SK-N-SH treated with all-trans-retinoic acid at 6 μM for 48 hours (cell line): Measurements from ENCODE around the gene MACROD1.

Source experiments
- ATAC-seq: fragments of 200-7000 bp; cut with Tn5 transposase; 3 replicates; pipeline ENCODE4 v1.9.1; 2020; ENCODE audit warnings: mild to moderate bottlenecking, moderate library complexity
- ARNTL ChIP-seq: fragments of 450-650 bp; formaldehyde crosslinking; IDR thresholded peaks from 2 replicates; pipeline ENCODE4 v1.5.0; 2020; ENCODE audit warnings: low read depth, mild to moderate bottlenecking, moderate library complexity, borderline replicate concordance
- BACH2 ChIP-seq: fragments of 250-450 bp; sonication (Bioruptor Pico); IDR thresholded peaks from 2 replicates; pipeline ENCODE4 v1.9.0; 2021; ENCODE audit warnings: mild to moderate bottlenecking, borderline replicate concordance
- CREB5 ChIP-seq: fragments of 250-450 bp; sonication (Bioruptor Pico); IDR thresholded peaks from 2 replicates; pipeline ENCODE4 v1.5.1; 2020; ENCODE audit warnings: low read depth, mild to moderate bottlenecking, moderate library complexity
- CSDC2 ChIP-seq: fragments of 250-450 bp; sonication (Bioruptor Pico); IDR thresholded peaks from 2 replicates; pipeline ENCODE4 v1.5.0; 2020; ENCODE audit warnings: mild to moderate bottlenecking, moderate library complexity
- ESRRG ChIP-seq: fragments of 250-450 bp; sonication (Bioruptor Pico); IDR thresholded peaks from 2 replicates; pipeline ENCODE4 v1.6.1; 2021; ENCODE audit warnings: mild to moderate bottlenecking
- GLIS3 ChIP-seq: fragments of 250-450 bp; sonication (Bioruptor Pico); IDR thresholded peaks from 2 replicates; pipeline ENCODE4 v1.5.0; 2020; ENCODE audit warnings: mild to moderate bottlenecking, moderate library complexity
- ISL1 ChIP-seq: fragments of 250-450 bp; sonication (Bioruptor Pico); IDR thresholded peaks from 2 replicates; pipeline ENCODE4 v2.1.2; 2022; ENCODE audit warnings: mild to moderate bottlenecking, moderate library complexity
- OSR1 ChIP-seq: fragments of 250-450 bp; sonication (Bioruptor Pico); IDR thresholded peaks from 2 replicates; pipeline ENCODE4 v1.8.0; 2022; ENCODE audit warnings: moderate library complexity, mild to moderate bottlenecking, inconsistent platforms
- PPARA ChIP-seq: fragments of 250-450 bp; sonication (Bioruptor Pico); IDR thresholded peaks from 2 replicates; pipeline ENCODE4 v1.5.0; 2020; ENCODE audit warnings: mild to moderate bottlenecking, borderline replicate concordance
- RARB ChIP-seq: fragments of 250-450 bp; sonication (Bioruptor Pico); IDR thresholded peaks from 2 replicates; pipeline ENCODE4 v1.8.0; 2021; ENCODE audit warnings: mild to moderate bottlenecking, moderate library complexity
- TCF4 ChIP-seq: fragments of 250-450 bp; sonication (Bioruptor Pico); IDR thresholded peaks from 2 replicates; pipeline ENCODE4 v1.8.0; 2021; ENCODE audit warnings: mild to moderate bottlenecking, moderate library complexity, borderline replicate concordance
- TOX ChIP-seq: fragments of 250-450 bp; sonication (Bioruptor Pico); IDR thresholded peaks from 2 replicates; pipeline ENCODE4 v1.8.0; 2021; ENCODE audit warnings: mild to moderate bottlenecking, moderate library complexity, borderline replicate concordance
- ZC3H10 ChIP-seq: fragments of 250-450 bp; sonication (Bioruptor Pico); IDR thresholded peaks from 2 replicates; pipeline ENCODE4 v1.5.1; 2021; ENCODE audit warnings: mild to moderate bottlenecking, moderate library complexity
- ZFP3 ChIP-seq: fragments of 250-450 bp; sonication (Bioruptor Pico); IDR thresholded peaks from 2 replicates; pipeline ENCODE4 v1.5.0; 2020; ENCODE audit warnings: mild to moderate bottlenecking, moderate library complexity
- ZFP30 ChIP-seq: fragments of 450-650 bp; formaldehyde crosslinking; IDR thresholded peaks from 2 replicates; pipeline ENCODE4 v1.5.0; 2022; ENCODE audit warnings: mild to moderate bottlenecking, moderate library complexity
- ZNF70 ChIP-seq: fragments of 450-650 bp; formaldehyde crosslinking; IDR thresholded peaks from 2 replicates; pipeline ENCODE4 v1.5.0; 2020; ENCODE audit warnings: mild to moderate bottlenecking, moderate library complexity
- ZNF8 ChIP-seq: fragments of 450-650 bp; formaldehyde crosslinking; IDR thresholded peaks from 2 replicates; pipeline ENCODE4 v1.5.0; 2020; ENCODE audit warnings: mild to moderate bottlenecking, moderate library complexity
- TF ChIP-seq, protein P1 (sequence below): fragments of 250-450 bp; sonication (Bioruptor Pico); IDR thresholded peaks from 2 replicates; pipeline ENCODE4 v1.5.1; 2021; ENCODE audit warnings: mild to moderate bottlenecking, moderate library complexity
- TF ChIP-seq, protein P2 (sequence below): fragments of 250-450 bp; sonication (Bioruptor Pico); IDR thresholded peaks from 2 replicates; pipeline ENCODE4 v1.5.0; 2020; ENCODE audit warnings: mild to moderate bottlenecking, moderate library complexity
- TF ChIP-seq, protein P3 (sequence below): fragments of 250-450 bp; sonication (Bioruptor Pico); IDR thresholded peaks from 2 replicates; pipeline ENCODE4 v1.8.0; 2020; ENCODE audit warnings: mild to moderate bottlenecking, moderate library complexity, borderline replicate concordance

MACROD1 gene

GRCh38 chr11:64072871-64073270, 93.0 kb downstream of the MACROD1 start:
- ATAC-seq = no peak
- TF ChIP-seq CSDC2 (CRISPR knock-in tag) (no peak), ZNF70 (CRISPR knock-in tag) (no peak)

DNA sequence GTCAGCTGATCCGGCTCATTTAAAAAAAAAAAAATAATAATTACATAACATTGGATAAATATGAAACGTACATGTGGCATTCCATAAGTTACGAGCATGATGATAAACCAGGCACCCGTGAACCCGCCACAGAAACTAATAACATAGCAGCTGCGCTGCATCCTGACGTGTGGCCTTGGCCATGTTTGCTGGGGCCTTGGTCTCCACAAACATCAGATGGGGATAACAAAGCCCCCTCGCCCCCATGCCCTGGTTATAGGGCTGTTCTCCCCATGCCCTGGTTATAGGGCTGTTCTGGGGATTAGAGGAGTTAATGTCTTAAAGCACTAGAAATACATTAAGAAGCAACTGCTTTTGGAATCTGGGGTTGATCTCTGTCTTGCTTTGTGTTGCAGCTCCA, 93.5 kb downstream of the MACROD1 start:
- ATAC-seq = no peak
- no peak for TF ChIP-seq ISL1
- TF ChIP-seq, protein P1, sequence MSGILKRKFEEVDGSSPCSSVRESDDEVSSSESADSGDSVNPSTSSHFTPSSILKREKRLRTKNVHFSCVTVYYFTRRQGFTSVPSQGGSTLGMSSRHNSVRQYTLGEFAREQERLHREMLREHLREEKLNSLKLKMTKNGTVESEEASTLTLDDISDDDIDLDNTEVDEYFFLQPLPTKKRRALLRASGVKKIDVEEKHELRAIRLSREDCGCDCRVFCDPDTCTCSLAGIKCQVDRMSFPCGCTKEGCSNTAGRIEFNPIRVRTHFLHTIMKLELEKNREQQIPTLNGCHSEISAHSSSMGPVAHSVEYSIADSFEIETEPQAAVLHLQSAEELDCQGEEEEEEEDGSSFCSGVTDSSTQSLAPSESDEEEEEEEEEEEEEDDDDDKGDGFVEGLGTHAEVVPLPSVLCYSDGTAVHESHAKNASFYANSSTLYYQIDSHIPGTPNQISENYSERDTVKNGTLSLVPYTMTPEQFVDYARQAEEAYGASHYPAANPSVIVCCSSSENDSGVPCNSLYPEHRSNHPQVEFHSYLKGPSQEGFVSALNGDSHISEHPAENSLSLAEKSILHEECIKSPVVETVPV (CRISPR knock-in tag) = no peak
- TF ChIP-seq ZFP30 (CRISPR knock-in tag) = no peak
- no peak for TF ChIP-seq TOX
- TF ChIP-seq, protein P2, sequence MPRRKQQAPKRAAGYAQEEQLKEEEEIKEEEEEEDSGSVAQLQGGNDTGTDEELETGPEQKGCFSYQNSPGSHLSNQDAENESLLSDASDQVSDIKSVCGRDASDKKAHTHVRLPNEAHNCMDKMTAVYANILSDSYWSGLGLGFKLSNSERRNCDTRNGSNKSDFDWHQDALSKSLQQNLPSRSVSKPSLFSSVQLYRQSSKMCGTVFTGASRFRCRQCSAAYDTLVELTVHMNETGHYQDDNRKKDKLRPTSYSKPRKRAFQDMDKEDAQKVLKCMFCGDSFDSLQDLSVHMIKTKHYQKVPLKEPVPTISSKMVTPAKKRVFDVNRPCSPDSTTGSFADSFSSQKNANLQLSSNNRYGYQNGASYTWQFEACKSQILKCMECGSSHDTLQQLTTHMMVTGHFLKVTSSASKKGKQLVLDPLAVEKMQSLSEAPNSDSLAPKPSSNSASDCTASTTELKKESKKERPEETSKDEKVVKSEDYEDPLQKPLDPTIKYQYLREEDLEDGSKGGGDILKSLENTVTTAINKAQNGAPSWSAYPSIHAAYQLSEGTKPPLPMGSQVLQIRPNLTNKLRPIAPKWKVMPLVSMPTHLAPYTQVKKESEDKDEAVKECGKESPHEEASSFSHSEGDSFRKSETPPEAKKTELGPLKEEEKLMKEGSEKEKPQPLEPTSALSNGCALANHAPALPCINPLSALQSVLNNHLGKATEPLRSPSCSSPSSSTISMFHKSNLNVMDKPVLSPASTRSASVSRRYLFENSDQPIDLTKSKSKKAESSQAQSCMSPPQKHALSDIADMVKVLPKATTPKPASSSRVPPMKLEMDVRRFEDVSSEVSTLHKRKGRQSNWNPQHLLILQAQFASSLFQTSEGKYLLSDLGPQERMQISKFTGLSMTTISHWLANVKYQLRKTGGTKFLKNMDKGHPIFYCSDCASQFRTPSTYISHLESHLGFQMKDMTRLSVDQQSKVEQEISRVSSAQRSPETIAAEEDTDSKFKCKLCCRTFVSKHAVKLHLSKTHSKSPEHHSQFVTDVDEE = no peak
- TF ChIP-seq CSDC2 (CRISPR knock-in tag) = no peak
- TF ChIP-seq, protein P3, sequence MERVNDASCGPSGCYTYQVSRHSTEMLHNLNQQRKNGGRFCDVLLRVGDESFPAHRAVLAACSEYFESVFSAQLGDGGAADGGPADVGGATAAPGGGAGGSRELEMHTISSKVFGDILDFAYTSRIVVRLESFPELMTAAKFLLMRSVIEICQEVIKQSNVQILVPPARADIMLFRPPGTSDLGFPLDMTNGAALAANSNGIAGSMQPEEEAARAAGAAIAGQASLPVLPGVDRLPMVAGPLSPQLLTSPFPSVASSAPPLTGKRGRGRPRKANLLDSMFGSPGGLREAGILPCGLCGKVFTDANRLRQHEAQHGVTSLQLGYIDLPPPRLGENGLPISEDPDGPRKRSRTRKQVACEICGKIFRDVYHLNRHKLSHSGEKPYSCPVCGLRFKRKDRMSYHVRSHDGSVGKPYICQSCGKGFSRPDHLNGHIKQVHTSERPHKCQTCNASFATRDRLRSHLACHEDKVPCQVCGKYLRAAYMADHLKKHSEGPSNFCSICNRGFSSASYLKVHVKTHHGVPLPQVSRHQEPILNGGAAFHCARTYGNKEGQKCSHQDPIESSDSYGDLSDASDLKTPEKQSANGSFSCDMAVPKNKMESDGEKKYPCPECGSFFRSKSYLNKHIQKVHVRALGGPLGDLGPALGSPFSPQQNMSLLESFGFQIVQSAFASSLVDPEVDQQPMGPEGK (CRISPR knock-in tag) = no peak
- TF ChIP-seq RARB (CRISPR knock-in tag) = no peak
- no peak for TF ChIP-seq ZFP3 (CRISPR knock-in tag)
- TF ChIP-seq ZNF70 (CRISPR knock-in tag) = no peak
- no peak for TF ChIP-seq ARNTL (CRISPR knock-in tag)
- no peak for TF ChIP-seq TCF4 (CRISPR knock-in tag)
- TF ChIP-seq CREB5 (CRISPR knock-in tag) = no peak
- no peak for TF ChIP-seq GLIS3 (CRISPR knock-in tag)
- no peak for TF ChIP-seq ZC3H10 (CRISPR knock-in tag)
- TF ChIP-seq BACH2 = no peak

DNA sequence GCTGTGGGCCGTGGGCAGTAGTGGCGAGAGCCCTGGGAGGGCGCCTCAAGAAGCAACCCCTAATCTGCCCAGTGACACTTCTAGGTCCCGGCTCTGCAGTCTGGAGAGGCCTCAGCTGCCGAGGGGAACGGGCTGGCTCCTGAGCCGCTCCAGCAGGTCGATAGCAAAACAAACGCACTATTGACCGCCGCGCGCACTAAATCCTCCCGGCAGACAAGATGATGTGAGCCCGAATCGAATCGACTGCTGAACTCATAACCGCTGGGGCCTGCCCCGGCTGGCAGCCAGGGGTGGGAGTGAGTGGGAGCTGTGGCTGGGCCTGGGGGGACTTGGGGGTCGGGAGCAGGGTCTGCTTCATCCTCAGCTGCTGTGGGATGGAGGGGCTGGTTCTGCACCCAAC, 94.1 kb downstream of the MACROD1 start:
- no peak for TF ChIP-seq ZFP3 (CRISPR knock-in tag)
- TF ChIP-seq BACH2 = no peak
- TF ChIP-seq CREB5 (CRISPR knock-in tag) = no peak
- no peak for TF ChIP-seq PPARA (CRISPR knock-in tag)
- no peak for TF ChIP-seq ZC3H10 (CRISPR knock-in tag)
- TF ChIP-seq CSDC2 (CRISPR knock-in tag) = no peak
- no peak for TF ChIP-seq TCF4 (CRISPR knock-in tag)
- TF ChIP-seq, protein P3 (CRISPR knock-in tag) = no peak
- no peak for TF ChIP-seq GLIS3 (CRISPR knock-in tag)
- TF ChIP-seq OSR1 = no peak
- TF ChIP-seq RARB (CRISPR knock-in tag) = no peak
- TF ChIP-seq ZNF8 (CRISPR knock-in tag) = no peak
- TF ChIP-seq ESRRG = no peak
- no peak for TF ChIP-seq TOX
- TF ChIP-seq, all 23 proteins: peak for 0
- ATAC-seq = no peak
